SK-N-DZ (cell line): ENCODE data around the gene LTBP1.
A peak's percentile ranks its signal among the peaks of the same experiment; 100 is the strongest.
"Not testable (repeated sequence)": the region's sequence is repeated elsewhere in the genome, so short reads cannot be mapped to it uniquely, and the experiment has no call there.

Source experiments
- DNase-seq: peaks from one replicate; pipeline ENCODE4 v3.0.0-alpha.2; 2015; ENCODE audit warnings: low spot score

Gene LTBP1

GRCh38 chr2:33038230-33038629, 91.5 kb downstream of the LTBP1 start:
- DNase-seq: no peak

GRCh38 chr2:33038799-33039198, 92.0 kb downstream of the LTBP1 start:
- DNase-seq: no peak

DNA sequence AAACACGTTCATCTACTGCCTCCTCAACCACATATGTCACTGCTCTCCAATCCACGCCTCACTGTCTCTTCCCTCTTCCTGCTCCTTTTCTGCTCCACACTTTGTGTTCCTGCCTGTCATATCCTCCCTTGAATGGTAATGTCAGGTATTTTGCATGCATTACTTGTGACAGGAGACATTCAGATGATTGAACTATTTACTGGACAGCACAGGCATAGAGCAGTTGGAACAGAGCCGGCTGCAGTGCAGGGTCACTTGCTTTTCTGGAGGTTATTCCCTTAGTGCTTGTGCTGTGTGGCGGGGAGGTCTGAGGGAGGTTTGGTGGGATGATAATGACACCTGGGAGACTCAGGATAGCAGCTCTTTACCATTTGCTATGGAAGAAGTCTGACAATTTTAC, 93.8 kb downstream of the LTBP1 start:
- DNase-seq: no peak

DNA sequence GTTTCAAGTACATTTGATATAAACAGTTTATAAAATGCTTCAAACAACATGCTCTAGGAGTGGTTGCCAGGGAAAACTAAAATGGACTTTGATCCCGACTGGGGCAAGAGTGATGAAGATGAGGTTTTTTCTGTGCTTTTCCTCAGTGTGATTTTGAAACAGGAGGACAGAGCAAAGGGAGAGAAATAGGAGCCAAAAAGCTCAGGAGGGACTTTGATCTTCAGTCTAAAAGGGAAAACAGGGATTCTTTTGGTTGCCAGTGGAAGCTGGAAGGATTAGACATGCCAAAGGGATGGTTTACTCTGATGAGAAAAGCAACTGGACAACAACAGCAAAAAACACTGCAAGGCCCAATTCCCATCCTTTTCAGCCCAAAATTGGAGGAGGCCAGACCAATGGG, 95.5 kb downstream of the LTBP1 start:
- no peak for DNase-seq

DNA sequence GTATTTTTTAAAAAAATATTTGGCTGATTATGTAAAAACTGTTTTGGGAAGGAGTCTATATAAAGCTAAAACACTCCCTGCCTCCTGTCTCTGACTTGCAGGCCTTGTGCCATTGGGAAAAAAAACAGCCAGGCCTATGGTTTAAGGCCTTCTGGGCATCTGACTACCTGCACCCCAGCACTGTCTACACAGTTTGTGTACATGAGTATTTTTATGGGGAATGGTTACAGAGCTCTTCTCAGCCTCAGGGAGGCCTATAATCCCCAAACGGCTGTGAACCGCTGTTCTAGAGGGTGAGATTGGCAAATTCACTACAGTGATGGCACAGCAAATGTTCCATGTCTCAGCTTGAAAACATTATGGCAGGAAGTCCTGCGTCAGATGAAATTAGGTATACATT, 96.1 kb downstream of the LTBP1 start:
- DNase-seq: no peak

DNA sequence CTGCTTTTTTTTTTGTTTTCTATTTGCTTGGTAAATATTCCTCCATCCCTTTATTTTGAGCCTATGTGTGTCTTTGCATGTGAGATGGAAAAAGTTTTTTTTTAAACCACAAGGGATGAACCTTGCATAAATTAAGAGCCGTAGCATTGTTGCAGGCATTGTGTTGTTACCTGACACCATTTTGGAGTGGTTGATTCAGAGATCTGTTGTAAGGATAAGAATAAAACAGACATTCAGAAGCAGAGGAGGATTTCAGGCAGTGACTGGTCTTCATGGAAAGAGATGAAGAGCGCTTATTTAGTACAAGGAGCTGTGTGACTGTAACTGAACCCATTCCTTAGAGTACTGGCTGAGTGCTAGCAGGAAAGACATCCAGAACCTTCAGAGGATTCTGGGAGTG, 101.2 kb downstream of the LTBP1 start:
- peak; percentile 10 for DNase-seq

DNA sequence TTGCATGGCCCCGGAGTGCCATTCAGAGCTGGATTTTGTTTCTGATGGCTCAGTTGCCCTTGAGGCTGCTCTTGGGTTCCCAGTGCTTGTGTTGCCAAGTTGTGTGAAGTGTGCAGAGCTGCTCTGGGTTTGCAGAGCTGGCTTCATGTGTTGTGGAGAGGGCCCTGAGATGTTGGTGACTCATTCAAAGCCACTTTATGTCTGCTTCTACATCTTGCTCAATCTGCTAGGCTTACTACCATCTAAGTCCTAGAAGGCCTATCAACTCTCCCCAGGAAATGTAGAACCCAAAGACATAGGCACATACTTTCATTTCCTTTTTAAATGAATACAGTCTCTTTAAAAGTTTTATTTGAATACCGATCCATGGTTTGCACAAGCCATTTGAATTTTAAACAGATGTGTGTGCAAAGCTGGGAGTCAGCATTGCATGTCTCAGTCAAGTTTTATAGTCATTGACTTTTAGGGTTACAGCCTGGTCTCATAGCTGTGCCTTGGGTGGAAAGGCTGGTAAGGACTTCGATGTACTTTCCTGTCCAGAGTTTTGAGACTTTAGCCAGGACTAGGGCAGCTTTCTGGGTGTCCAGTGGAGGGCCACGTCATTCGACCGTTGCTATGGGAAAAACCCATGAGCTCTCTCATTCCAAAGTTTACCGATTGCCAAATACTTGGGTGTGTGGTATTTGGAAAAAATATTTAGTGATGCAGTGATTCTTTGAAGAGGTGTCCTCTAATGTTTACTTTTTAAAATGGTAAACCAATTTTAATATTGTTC, 105.0 kb downstream of the LTBP1 start:
- no peak for DNase-seq

DNA sequence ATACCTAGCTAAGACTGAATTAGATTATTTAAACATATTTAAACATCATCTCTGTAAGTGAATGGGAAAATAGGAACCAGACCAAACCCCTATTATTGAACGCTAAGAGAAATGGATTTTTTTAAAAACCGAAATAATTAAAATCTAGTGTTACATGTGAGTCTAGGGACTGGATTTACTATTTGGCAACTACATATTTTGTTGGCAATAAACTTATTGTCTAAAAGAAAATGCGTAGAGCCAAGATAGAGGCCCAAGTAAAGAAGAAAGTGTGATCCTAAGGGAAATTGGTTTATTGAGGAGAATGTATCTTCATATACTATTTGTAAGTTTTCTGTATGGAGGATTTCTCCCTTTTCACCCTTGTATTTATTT, 105.6 kb downstream of the LTBP1 start:
- DNase-seq: no peak

DNA sequence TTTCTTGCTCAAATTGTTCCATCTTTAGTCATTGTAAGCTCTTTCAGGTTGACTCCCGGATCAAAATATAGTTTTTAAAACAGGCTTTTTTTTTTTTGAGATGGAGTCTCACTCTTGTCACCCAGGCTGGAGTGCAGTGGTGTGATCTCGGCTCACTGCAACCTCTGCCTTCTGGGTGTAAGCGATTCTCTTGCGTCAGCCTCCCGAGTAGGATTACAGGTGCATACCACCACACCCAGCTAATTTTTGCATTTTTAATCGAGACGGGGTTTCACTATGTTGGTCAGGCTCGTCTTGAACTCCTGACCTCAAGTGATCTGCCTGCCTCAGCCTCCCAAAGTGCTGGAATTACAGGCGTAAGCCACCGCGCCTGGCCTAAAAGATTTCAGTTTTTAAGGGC, 106.0 kb downstream of the LTBP1 start:
- DNase-seq: not testable (repeated sequence)

DNA sequence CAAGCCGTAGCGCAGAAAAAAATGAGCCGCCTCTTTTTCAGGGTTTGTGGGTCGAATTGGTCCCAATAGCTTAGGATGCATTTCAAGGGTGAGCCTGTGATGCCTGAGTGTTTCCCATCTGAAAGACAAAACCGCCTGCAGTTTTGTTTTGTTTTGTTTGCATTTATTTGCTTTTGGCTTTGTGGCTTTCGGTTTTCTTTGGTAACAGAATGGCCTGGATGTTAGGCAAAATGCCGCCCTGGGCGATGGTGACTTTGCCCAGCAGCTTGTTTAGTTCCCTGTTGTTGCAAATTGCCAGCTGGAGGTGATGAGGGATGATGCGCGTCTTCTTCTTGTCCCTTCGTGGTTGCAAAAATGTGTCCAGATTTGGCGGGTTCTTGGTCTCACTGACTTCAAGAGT, 109.4 kb downstream of the LTBP1 start:
- no peak for DNase-seq

- not testable (repeated sequence) for DNase-seq
These were observed 110.7 kb downstream of the LTBP1 start for GRCh38 chr2:33057307-33058028.

DNA sequence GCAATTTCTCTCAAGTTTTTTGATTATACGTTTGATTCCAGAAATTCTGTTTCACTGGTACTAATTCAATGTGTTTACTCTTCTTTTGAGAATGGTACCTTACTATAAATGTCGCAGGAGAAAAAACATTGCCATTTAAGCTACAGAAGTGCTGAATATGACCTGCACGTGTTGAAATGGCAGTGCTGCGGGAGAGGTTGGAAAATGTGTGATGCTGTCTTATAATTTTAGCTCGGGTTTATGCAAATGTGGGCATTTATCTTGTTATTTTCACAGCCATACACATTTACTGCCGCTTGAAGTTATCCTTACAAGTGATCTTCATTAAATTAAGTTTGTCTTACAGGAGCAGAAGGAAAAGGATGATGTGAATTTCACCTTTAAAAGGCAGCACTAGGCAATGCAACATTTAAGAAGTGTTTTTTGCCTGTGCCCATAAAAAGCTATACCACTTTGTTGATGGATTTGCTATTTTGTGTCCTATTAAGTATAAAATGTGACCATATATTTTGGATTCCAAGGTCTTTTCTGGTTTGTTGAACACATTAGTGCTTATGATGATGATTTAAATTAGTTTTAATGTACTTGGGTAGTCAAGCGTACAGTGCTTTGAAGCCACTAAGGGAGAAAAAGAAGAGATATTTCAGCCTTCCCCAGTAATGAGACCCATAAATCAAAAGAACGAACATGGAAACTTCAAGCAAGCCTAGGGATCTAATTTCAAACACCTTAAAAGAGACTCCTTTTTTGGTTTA, 112.1 kb downstream of the LTBP1 start:
- DNase-seq: no peak

GRCh38 chr2:33059471-33060156, 112.9 kb downstream of the LTBP1 start:
- peak; percentile 2 for DNase-seq

DNA sequence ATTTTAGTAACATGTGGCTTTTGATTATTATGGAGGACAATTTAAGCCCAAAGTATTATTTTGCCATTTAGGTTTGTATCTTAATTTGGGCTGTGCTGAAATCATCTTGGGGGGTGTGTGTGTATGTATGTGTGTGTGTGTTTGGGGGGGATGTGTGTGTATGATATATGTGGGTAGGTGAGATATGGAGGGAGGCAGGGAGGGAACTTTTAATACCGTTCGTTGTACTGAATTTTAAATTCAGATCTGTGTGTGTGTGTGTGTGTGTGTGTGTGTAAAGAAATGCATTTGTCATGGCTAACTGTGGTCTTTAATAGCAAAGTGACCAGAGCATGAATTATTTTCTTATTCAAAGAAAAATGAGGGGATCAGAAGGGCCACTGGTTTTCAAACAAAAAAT, 113.7 kb downstream of the LTBP1 start:
- no peak for DNase-seq

DNA sequence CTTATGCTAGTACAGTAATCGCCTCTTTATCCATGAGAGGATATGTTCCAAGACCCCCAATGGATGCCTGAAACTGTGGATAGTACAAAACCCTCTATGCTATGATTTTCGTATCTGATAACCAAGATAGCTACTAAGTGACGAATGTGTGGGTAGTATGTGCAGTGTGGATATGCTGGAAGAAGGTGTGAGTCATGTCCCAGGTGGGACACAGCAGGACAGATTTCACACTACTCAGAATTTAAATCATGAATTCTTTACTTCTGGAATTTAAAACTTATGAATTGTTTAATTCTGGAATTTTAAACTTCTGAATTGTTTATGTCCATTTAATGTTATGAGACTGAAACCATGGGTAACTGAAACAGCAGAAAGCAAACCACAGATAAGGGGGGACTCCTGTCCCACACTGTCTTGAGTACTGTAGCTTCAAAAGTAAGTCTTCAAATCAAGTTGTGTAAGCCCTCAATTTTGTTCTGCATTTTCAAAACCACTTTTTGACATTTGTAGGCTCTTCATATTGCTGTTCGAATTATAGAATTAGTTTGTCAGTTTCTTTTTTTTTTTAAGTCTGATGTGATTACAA, 116.0 kb downstream of the LTBP1 start:
- no peak for DNase-seq

DNA sequence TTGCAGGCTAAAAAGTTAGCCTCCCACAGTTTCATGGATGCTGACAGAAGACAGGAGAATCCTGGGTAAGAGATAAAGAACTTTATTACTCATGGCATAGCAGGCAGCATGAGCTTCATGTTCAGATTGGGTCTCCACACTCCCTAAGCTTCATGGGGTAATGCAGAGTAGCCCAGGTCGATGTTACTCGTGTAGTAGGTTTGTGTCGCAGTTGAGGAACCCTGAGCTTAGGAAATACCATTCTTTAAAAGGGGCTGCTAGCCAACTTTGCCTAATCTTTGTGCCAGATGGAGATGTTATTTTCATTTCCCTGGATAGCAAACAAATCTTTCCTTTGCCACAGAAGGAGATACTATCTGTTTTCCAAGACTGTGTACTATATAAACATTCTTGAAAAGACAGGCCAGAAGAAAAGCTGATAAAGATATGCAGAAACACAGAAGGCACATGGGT, 117.6 kb downstream of the LTBP1 start:
- DNase-seq: no peak

- DNase-seq: no peak
These were observed 120.8 kb downstream of the LTBP1 start for GRCh38 chr2:33067598-33067997.

DNA sequence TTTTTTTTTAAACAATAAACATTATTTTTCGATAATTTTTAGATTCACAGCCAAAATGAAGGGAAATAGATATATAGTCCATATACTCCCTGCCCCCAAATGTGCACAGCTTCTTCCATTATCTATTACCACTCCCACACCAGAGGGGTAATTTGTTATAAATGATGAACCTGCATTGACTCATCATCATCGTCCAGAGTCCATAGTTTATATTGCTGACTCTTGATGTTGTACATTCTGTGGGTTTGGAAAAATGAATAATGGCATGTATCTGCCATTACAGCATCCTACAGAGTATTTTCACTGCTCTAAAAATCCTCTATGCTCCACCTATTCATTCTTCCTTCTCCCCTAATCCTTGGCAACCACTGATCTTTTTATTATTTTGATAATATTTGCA, 121.5 kb downstream of the LTBP1 start:
- DNase-seq: no peak

GRCh38 chr2:33069894-33070651, 123.3 kb downstream of the LTBP1 start:
- no peak for DNase-seq

DNA sequence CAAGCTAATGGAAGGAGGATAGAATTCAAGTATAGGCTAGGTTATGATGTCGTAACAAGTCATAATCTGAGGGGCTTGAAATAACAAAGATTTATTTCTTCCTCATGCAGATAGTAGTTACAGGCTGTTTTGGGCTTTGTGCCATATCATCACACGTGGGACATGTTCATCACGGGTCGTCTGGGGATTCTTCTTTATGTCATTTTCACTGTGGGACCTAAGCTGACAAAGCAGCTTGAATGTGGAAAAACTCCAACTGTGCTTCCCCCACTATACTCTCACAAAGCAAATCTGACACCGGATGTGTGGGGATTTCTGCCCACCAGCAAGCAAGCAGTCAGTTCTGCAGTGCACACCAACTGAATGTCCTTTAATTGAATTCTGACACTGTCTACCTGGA, 124.8 kb downstream of the LTBP1 start:
- no peak for DNase-seq

DNA sequence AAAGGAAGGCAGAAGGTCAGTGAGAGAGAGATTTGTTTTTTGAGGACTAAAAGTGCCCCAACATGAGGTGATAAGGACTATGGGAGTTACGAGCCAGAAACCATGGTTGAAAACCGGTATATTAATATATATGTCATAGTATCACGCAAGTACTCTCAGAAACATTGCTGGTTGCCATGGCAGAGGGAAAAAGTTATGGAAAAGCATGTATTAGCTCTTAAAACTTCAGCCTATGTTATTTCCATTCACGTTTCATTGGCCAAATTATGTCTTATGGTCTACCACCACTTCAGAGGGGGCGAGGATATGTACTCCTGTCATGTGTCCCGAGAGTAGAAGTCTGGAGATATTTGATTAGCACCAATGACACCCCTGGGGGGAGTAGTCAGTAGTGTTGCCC, 125.9 kb downstream of the LTBP1 start:
- DNase-seq: no peak
